IMR-90 (cell line): Measurements from ENCODE around the gene TSPAN14.

ENCODE experiments used
- CTCF ChIP-seq: conservative IDR thresholded peaks from 2 replicates; pipeline ENCODE4 v1.5.1; 2012; ENCODE audit warnings: mild to moderate bottlenecking, low read depth, low read length, improper control_type of control experiment
- MXI1 ChIP-seq: IDR thresholded peaks from 2 replicates; pipeline ENCODE4 v1.6.1; 2012; ENCODE audit warnings: low read depth, mild to moderate bottlenecking, low read length, moderate library complexity, borderline replicate concordance
- POLR2A ChIP-seq: IDR thresholded peaks from 2 replicates; pipeline ENCODE4 v1.6.1; 2012; ENCODE audit warnings: mild to moderate bottlenecking, low read depth, low read length
- RAD21 ChIP-seq: IDR thresholded peaks from 2 replicates; pipeline ENCODE4 v1.6.1; 2012; ENCODE audit warnings: low read length, improper control_type of control experiment
- TF ChIP-seq, protein P1 (sequence below): fragments of 150-350 bp; IDR thresholded peaks from 2 replicates; pipeline ENCODE4 v1.6.1; 2017; ENCODE audit warnings: mild to moderate bottlenecking, antibody characterized with exemption, low read length, low read depth

GRCh38 chr10:80425901-80426300, 28.2 kb upstream of the TSPAN14 start:
- no peak for TF ChIP-seq CTCF
- no peak for TF ChIP-seq POLR2A
- TF ChIP-seq MXI1 = no peak
- TF ChIP-seq RAD21 = no peak
- TF ChIP-seq, protein P1, sequence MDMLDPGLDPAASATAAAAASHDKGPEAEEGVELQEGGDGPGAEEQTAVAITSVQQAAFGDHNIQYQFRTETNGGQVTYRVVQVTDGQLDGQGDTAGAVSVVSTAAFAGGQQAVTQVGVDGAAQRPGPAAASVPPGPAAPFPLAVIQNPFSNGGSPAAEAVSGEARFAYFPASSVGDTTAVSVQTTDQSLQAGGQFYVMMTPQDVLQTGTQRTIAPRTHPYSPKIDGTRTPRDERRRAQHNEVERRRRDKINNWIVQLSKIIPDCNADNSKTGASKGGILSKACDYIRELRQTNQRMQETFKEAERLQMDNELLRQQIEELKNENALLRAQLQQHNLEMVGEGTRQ = no peak
